Panc1 (cell line): ENCODE data around the gene HDAC6. TPM values are rescaled to one million over a fixed set of nuclear protein-coding genes. Genes with fewer than 3 reads are reported as not detected.

ENCODE experiments used
- ATAC-seq: fragments of 200-7000 bp; cut with Tn5 transposase; 2 replicates; pipeline ENCODE4 v1.9.1; 2020; ENCODE audit warnings: mild to moderate bottlenecking, moderate library complexity
- BruUV-seq: library from RNA; stranded (reverse); fragments of 400-500 nt; replicated peaks from 2 replicates; lab custom pipeline; 2021; lab: Mats Ljungman, UMichigan
- CTCF ChIA-PET: fragments of 300-600 bp; sonication (Branson Sonifier 250); formaldehyde crosslinking; loops from one replicate; lab custom pipeline; 2022; ENCODE audit warnings: antibody characterized with exemption; lab: Charles Lee
- POLR2A ChIA-PET: fragments of 300-600 bp; sonication (Branson Sonifier 250); formaldehyde crosslinking; loops from one replicate; lab custom pipeline; 2022; ENCODE audit warnings: antibody characterized with exemption; lab: Charles Lee
- DNase-seq: peaks from one replicate; pipeline ENCODE4 v3.0.0-alpha.2; 2010; ENCODE audit warnings: low read depth, low spot score
- H3K27ac ChIP-seq: 2 replicates; pipeline ENCODE4 v1.5.1; 2011; ENCODE audit warnings: mild to moderate bottlenecking, low read length, inconsistent platforms
- H3K27me3 ChIP-seq: fragments of 200-500 bp; sonication (Bioruptor generic); 2 replicates; pipeline ENCODE4 v1.6.0; 2014; ENCODE audit warnings: low read length, inconsistent platforms; ENCODE audit not compliant: control insufficient read depth, insufficient read depth
- H3K36me3 ChIP-seq: fragments of 200-500 bp; sonication (Bioruptor generic); 2 replicates; pipeline ENCODE4 v1.5.1; 2014; ENCODE audit warnings: inconsistent platforms, mild to moderate bottlenecking, low read length, moderate library complexity; ENCODE audit not compliant: control insufficient read depth, insufficient read depth
- H3K4me1 ChIP-seq: 2 replicates; pipeline ENCODE4 v1.5.1; 2011; ENCODE audit warnings: inconsistent platforms, mild to moderate bottlenecking, low read length, moderate library complexity; ENCODE audit not compliant: control insufficient read depth, insufficient read depth
- H3K4me3 ChIP-seq, 2 experiments: 2 replicates each; pipeline ENCODE4 v1.5.1; 2011 to 2012; ENCODE audit warnings: low read depth in 2 of 2, low read length in 2 of 2, mild to moderate bottlenecking in 2 of 2, inconsistent platforms in 1 of 2, moderate library complexity in 1 of 2
- H3K9me3 ChIP-seq: fragments of 200-500 bp; sonication (Bioruptor generic); 2 replicates; pipeline ENCODE4 v1.5.1; 2014; ENCODE audit warnings: low read depth, mild to moderate bottlenecking, inconsistent platforms, low read length, moderate library complexity; ENCODE audit not compliant: control insufficient read depth, insufficient read depth
- POLR2AphosphoS5 ChIP-seq: IDR thresholded peaks from 2 replicates; pipeline ENCODE4 v1.6.1; 2012; ENCODE audit warnings: mild to moderate bottlenecking, low read depth, low read length, moderate library complexity
- SIN3A ChIP-seq: IDR thresholded peaks from 2 replicates; pipeline ENCODE4 v1.6.1; 2012; ENCODE audit warnings: low read depth, mild to moderate bottlenecking, low read length, moderate library complexity, borderline replicate concordance; ENCODE audit not compliant: insufficient read depth
- TCF7L2 ChIP-seq: IDR thresholded peaks from 2 replicates; pipeline ENCODE4 v1.6.1; 2011; ENCODE audit warnings: mild to moderate bottlenecking, low read depth, low read length, inconsistent platforms
- in situ Hi-C: cut with HindIII; loops from 2 replicates; pipeline ENCODE4 v1.10.0; 2016; ENCODE audit warnings: low sequenced_read_pairs, low pct_unique_long_range_greater_than_20kb
- intact Hi-C: fragments of 100-400 bp; cut with micrococcal nuclease; formaldehyde crosslinking; loops from one replicate; pipeline ENCODE4 v1.10.0; 2022; ENCODE audit not compliant: unreplicated experiment
- total RNA-seq: library from RNA; stranded (reverse); gene quantifications from one replicate; pipeline ENCODE4 v1.2.1, GENCODE V29; 2021; ENCODE audit not compliant: unreplicated experiment
- TF ChIP-seq, protein P1 (sequence below): fragments of 450-650 bp; IDR thresholded peaks from 2 replicates; pipeline ENCODE4 v1.5.1; 2017; ENCODE audit warnings: mild to moderate bottlenecking
- TF ChIP-seq, protein P2 (sequence below), 2 experiments: IDR thresholded peaks; 2 replicates each; pipeline ENCODE4 v1.6.1; 2011 to 2012; ENCODE audit warnings: low read depth in 2 of 2, control low read depth in 1 of 2, low read length in 1 of 2, mild to moderate bottlenecking in 1 of 2, moderate library complexity in 1 of 2; ENCODE audit not compliant: insufficient read depth in 1 of 2

Gene HDAC6
- total RNA-seq, 1 experiment from 2014 or later = 97.1 TPM

DNA sequence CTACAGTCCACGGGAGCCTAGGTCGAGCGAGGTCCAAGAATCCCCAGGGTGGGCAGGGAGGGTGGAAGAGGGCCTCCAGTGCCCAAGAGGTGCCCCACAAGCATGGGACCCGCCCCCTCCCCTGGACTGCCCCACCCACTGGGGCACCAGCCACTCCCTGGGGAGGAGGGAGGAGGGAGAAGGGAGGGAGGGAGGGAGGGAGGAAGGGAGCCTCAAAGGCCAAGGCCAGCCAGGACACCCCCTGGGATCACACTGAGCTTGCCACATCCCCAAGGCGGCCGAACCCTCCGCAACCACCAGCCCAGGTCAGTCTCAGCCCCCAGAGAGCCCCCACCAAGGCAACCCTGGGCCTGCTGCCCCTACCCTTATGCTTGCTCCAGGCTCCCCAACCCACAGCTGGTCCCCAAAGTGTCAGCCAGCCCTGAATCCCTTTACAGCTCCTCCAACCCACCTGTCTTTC lies 15.5 kb upstream of the HDAC6 start, which contains the start of gene GATA1:
TSS of gene GATA1 (plus strand) at position 250 of the 460 bp plus-strand sequence. CDS start 4,520 bp downstream, outside the sequence.
- Histone ChIP-seq H3K4me3 (no peak within 1 kb of the TSS), H3K9me3 (no peaks in the 10 kb centered on the region), H3K27me3 (no peaks in the 10 kb centered on the region), H3K27ac (no peak within 1 kb of the TSS), H3K4me1 (no peaks in the 10 kb centered on the region), H3K36me3 (no peaks in the 10 kb centered on the region)
- POLR2A ChIA-PET = no interaction called here
- CTCF ChIA-PET = no interaction called here
- no peak for DNase-seq
- no peak for ATAC-seq
- intact Hi-C loops (no loop called here), in situ Hi-C loops (no loop called here)
- TF ChIP-seq, protein P1, sequence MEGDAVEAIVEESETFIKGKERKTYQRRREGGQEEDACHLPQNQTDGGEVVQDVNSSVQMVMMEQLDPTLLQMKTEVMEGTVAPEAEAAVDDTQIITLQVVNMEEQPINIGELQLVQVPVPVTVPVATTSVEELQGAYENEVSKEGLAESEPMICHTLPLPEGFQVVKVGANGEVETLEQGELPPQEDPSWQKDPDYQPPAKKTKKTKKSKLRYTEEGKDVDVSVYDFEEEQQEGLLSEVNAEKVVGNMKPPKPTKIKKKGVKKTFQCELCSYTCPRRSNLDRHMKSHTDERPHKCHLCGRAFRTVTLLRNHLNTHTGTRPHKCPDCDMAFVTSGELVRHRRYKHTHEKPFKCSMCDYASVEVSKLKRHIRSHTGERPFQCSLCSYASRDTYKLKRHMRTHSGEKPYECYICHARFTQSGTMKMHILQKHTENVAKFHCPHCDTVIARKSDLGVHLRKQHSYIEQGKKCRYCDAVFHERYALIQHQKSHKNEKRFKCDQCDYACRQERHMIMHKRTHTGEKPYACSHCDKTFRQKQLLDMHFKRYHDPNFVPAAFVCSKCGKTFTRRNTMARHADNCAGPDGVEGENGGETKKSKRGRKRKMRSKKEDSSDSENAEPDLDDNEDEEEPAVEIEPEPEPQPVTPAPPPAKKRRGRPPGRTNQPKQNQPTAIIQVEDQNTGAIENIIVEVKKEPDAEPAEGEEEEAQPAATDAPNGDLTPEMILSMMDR = no peak
- TF ChIP-seq TCF7L2 = no peak
- TF ChIP-seq, protein P2, sequence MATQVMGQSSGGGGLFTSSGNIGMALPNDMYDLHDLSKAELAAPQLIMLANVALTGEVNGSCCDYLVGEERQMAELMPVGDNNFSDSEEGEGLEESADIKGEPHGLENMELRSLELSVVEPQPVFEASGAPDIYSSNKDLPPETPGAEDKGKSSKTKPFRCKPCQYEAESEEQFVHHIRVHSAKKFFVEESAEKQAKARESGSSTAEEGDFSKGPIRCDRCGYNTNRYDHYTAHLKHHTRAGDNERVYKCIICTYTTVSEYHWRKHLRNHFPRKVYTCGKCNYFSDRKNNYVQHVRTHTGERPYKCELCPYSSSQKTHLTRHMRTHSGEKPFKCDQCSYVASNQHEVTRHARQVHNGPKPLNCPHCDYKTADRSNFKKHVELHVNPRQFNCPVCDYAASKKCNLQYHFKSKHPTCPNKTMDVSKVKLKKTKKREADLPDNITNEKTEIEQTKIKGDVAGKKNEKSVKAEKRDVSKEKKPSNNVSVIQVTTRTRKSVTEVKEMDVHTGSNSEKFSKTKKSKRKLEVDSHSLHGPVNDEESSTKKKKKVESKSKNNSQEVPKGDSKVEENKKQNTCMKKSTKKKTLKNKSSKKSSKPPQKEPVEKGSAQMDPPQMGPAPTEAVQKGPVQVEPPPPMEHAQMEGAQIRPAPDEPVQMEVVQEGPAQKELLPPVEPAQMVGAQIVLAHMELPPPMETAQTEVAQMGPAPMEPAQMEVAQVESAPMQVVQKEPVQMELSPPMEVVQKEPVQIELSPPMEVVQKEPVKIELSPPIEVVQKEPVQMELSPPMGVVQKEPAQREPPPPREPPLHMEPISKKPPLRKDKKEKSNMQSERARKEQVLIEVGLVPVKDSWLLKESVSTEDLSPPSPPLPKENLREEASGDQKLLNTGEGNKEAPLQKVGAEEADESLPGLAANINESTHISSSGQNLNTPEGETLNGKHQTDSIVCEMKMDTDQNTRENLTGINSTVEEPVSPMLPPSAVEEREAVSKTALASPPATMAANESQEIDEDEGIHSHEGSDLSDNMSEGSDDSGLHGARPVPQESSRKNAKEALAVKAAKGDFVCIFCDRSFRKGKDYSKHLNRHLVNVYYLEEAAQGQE (IDR thresholded peaks at IDR 0.05; ENCODE audit: insufficient read depth in 1 of 2, low read depth in 2 of 2, low read length in 1 of 2) = no peak
- TF ChIP-seq SIN3A = no peak
- no peak for TF ChIP-seq POLR2AphosphoS5
- no TSS peak for BruUV-seq

DNA sequence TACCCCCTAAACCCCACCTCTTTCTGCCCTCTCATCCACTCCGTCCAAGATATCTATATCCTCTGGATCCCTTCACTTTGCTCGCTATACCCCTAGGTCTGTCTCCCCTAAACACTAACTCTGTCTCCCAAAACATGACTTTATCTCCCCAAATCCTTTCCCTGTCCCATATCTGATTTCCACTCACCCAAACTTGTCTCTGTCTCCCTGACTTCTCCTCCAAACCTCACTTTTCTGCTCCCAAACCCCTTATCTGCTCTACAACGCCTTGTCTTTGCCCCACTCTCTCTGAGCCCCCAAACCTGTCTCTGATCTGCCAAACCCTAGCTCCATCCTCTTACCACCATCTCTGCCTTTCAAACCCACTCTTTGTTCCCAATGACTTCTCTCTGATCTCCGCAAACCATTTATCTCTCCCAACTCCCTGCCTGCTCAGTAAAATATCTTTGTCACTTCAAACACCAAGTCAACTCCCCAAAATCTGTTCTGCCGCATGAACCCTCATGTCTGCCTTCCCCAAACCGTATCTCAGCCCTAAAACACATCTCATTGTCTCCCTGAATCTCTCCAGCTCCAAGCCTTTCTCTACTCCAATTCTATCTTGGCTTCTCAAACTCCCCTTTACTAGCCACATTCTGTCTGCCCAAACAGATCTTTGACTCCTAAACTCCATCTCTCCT lies 14.9 kb upstream of the HDAC6 start:
- Histone ChIP-seq H3K27ac (no peak overlapping the region), H3K4me1 (no peaks in the 10 kb centered on the region), H3K36me3 (no peaks in the 10 kb centered on the region), H3K27me3 (no peaks in the 10 kb centered on the region), H3K9me3 (no peaks in the 10 kb centered on the region), H3K4me3 (no peak overlapping the region)
- POLR2A ChIA-PET = no interaction called here
- BruUV-seq = no TSS peak
- ATAC-seq (no peak), DNase-seq (no peak)
- in situ Hi-C loops (no loop called here), intact Hi-C loops (no loop called here)
- CTCF ChIA-PET = no interaction called here
- TF ChIP-seq TCF7L2 = no peak
- TF ChIP-seq POLR2AphosphoS5 = no peak
- TF ChIP-seq, protein P1 = no peak
- no peak for TF ChIP-seq SIN3A
- TF ChIP-seq, protein P2 (IDR thresholded peaks at IDR 0.05; ENCODE audit: insufficient read depth in 1 of 2, low read depth in 2 of 2, low read length in 1 of 2) = no peak
